DOHH2 (cell line): Measurements from ENCODE around the gene GPR65.

Experiments
- H3F3A ChIP-seq: fragments of 200-600 bp; sonication (generic), shearing (Covaris generic); 2 replicates; pipeline ENCODE4 v1.6.0; 2016; ENCODE audit warnings: antibody characterized with exemption, mild to moderate bottlenecking; ENCODE audit not compliant: control insufficient read depth, insufficient read depth
- H3K27ac ChIP-seq: fragments of 200-600 bp; sonication (generic); 2 replicates; pipeline ENCODE4 v1.5.1; 2014; ENCODE audit warnings: low read depth, mild to moderate bottlenecking, low read length, moderate library complexity
- H3K27me3 ChIP-seq: fragments of 200-600 bp; sonication (generic); 2 replicates; pipeline ENCODE4 v1.6.1; 2014; ENCODE audit warnings: mild to moderate bottlenecking, low read length, mixed read lengths; ENCODE audit not compliant: control insufficient read depth
- H3K36me3 ChIP-seq: fragments of 200-600 bp; sonication (generic); 2 replicates; pipeline ENCODE4 v1.6.1; 2014; ENCODE audit warnings: mild to moderate bottlenecking, low read length, moderate library complexity, mixed read lengths; ENCODE audit not compliant: control insufficient read depth
- H3K4me1 ChIP-seq: fragments of 200-600 bp; sonication (generic); 2 replicates; pipeline ENCODE4 v1.6.1; 2014; ENCODE audit warnings: mild to moderate bottlenecking, low read length, mixed read lengths; ENCODE audit not compliant: control insufficient read depth
- H3K4me2 ChIP-seq: fragments of 200-600 bp; sonication (generic); 2 replicates; pipeline ENCODE4 v1.6.0; 2014; ENCODE audit warnings: mild to moderate bottlenecking, low read length, moderate library complexity
- H3K4me3 ChIP-seq: fragments of 200-600 bp; sonication (generic); 2 replicates; pipeline ENCODE4 v1.5.1; 2014; ENCODE audit warnings: mild to moderate bottlenecking, low read length, mixed read lengths
- H3K79me2 ChIP-seq: fragments of 200-600 bp; sonication (generic); 2 replicates; pipeline ENCODE4 v1.6.1; 2014; ENCODE audit warnings: mild to moderate bottlenecking, low read length, mixed read lengths; ENCODE audit not compliant: control insufficient read depth
- H3K9me2 ChIP-seq: fragments of 200-600 bp; sonication (generic); replicated peaks from 2 replicates; pipeline ENCODE4 v1.6.1; 2014; ENCODE audit warnings: mild to moderate bottlenecking, low read length, mixed read lengths; ENCODE audit not compliant: control insufficient read depth
- H3K9me3 ChIP-seq: fragments of 200-600 bp; sonication (generic); 2 replicates; pipeline ENCODE4 v1.6.1; 2014; ENCODE audit warnings: antibody characterized with exemption, low read length, mixed read lengths; ENCODE audit not compliant: control insufficient read depth, insufficient read depth
- H4K20me1 ChIP-seq: fragments of 200-600 bp; sonication (generic); 2 replicates; pipeline ENCODE4 v1.6.0; 2014; ENCODE audit warnings: low read depth, mild to moderate bottlenecking, antibody characterized with exemption, low read length, moderate library complexity; ENCODE audit not compliant: control insufficient read depth, insufficient read depth
- EZH2phosphoT487 ChIP-seq: fragments of 200-600 bp; sonication (generic); IDR thresholded peaks from 2 replicates; pipeline ENCODE4 v1.6.1; 2017; ENCODE audit warnings: borderline replicate concordance, mild to moderate bottlenecking, antibody characterized with exemption, low read length, moderate library complexity, mixed read lengths
- TF ChIP-seq, protein P1 (sequence below): fragments of 200-600 bp; sonication (generic); IDR thresholded peaks from one replicate; pipeline ENCODE4 v1.5.1; 2014; ENCODE audit warnings: antibody characterized with exemption, mild to moderate bottlenecking, low read depth, low read length; ENCODE audit not compliant: poor library complexity, severe bottlenecking

GPR65 gene

DNA sequence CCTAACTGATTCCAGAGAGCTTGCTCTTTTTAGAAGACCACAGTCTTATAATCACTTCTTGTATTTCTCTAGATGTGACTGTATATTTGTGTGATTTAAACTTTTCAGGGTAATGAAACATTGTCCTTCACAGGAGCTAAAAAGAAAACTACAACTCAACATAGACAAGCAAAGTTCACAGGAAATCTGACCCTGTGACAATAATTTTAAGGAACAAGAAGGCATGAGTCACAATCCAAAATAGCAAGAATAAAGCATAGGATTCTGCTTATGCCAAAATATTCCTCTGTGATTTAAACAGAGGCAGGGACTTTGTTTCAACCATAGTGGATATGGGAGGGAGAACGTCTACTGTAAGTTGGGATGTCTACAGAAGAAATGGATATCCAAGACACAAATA lies 44.3 kb downstream of the GPR65 start:
- Histone ChIP-seq H3F3A (no peaks in the 10 kb centered on the region), H3K4me3 (no peak overlapping the region), H3K4me1 (no peaks in the 10 kb centered on the region), H3K9me2 (no peaks in the 10 kb centered on the region), H4K20me1 (no peaks in the 10 kb centered on the region), H3K9me3 (no peaks in the 10 kb centered on the region; the same call in 1 of the 2 replicates), H3K36me3 (no peaks in the 10 kb centered on the region), H3K79me2 (no peaks in the 10 kb centered on the region), H3K27ac (no peak overlapping the region), H3K27me3 (no peaks in the 10 kb centered on the region), H3K4me2 (no peak overlapping the region)
- TF ChIP-seq EZH2phosphoT487 = no peak
- TF ChIP-seq, protein P1, sequence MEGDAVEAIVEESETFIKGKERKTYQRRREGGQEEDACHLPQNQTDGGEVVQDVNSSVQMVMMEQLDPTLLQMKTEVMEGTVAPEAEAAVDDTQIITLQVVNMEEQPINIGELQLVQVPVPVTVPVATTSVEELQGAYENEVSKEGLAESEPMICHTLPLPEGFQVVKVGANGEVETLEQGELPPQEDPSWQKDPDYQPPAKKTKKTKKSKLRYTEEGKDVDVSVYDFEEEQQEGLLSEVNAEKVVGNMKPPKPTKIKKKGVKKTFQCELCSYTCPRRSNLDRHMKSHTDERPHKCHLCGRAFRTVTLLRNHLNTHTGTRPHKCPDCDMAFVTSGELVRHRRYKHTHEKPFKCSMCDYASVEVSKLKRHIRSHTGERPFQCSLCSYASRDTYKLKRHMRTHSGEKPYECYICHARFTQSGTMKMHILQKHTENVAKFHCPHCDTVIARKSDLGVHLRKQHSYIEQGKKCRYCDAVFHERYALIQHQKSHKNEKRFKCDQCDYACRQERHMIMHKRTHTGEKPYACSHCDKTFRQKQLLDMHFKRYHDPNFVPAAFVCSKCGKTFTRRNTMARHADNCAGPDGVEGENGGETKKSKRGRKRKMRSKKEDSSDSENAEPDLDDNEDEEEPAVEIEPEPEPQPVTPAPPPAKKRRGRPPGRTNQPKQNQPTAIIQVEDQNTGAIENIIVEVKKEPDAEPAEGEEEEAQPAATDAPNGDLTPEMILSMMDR = no peak

- TF ChIP-seq, protein P1 = no peak
- no peak for TF ChIP-seq EZH2phosphoT487
- no peak overlapping the region for H3K27ac ChIP-seq
- no peaks in the 10 kb centered on the region for H3K27me3 ChIP-seq
- no peaks in the 10 kb centered on the region for H3K79me2 ChIP-seq
- H3K4me2 ChIP-seq = no peak overlapping the region
- no peaks in the 10 kb centered on the region for H3K9me2 ChIP-seq
- H3F3A ChIP-seq = no peaks in the 10 kb centered on the region
- H3K36me3 ChIP-seq = no peaks in the 10 kb centered on the region
- H4K20me1 ChIP-seq = no peaks in the 10 kb centered on the region
- H3K9me3 ChIP-seq = no peaks in the 10 kb centered on the region; the same call in 1 of the 2 replicates
- H3K4me1 ChIP-seq = no peaks in the 10 kb centered on the region
- no peak overlapping the region for H3K4me3 ChIP-seq
Observed at GRCh38 chr14:88049936-88050335, 45.0 kb downstream of the GPR65 start.

- Histone ChIP-seq H3K9me2 (no peaks in the 10 kb centered on the region), H3K9me3 (no peaks in the 10 kb centered on the region), H4K20me1 (no peaks in the 10 kb centered on the region), H3K27ac (no peak overlapping the region), H3K4me3 (no peak overlapping the region), H3K27me3 (no peaks in the 10 kb centered on the region), H3K4me2 (no peak overlapping the region), H3K36me3 (no peaks in the 10 kb centered on the region), H3K79me2 (no peaks in the 10 kb centered on the region), H3F3A (no peaks in the 10 kb centered on the region), H3K4me1 (no peaks in the 10 kb centered on the region)
- no peak for TF ChIP-seq EZH2phosphoT487
- TF ChIP-seq, protein P1 = no peak
Observed at GRCh38 chr14:88060576-88060975, 55.6 kb downstream of the GPR65 start.

DNA sequence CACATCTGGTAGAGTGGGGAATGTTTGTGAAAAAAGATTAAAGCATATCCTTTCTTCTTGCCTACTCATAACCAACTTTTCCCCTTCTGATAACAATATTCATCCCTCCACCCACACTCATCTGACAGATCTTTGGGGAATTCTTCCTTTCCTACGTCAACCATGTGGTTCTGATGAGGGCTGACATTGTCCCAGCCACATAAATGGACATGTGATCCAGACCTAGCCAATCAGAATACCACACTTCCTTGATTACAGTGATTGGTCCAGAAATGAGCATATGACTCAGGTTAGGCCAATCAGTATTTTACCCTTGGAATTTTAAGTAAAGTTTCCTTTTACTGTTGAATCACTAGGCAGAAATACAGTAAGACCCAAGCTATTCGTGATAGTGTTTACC lies 58.9 kb downstream of the GPR65 start:
- Histone ChIP-seq H3K36me3 (no peaks in the 10 kb centered on the region), H3K9me2 (no peaks in the 10 kb centered on the region), H3K79me2 (no peaks in the 10 kb centered on the region), H3K9me3 (no peaks in the 10 kb centered on the region), H3K4me2 (no peak overlapping the region), H3F3A (no peaks in the 10 kb centered on the region), H3K4me1 (no peaks in the 10 kb centered on the region), H4K20me1 (no peaks in the 10 kb centered on the region), H3K27me3 (no peaks in the 10 kb centered on the region), H3K27ac (no peak overlapping the region), H3K4me3 (no peak overlapping the region)
- TF ChIP-seq, protein P1 = no peak
- TF ChIP-seq EZH2phosphoT487 = no peak
